ENCODE data around the gene TTLL5.

The TTLL5 gene

GRCh38 chr14:75829316-75829715 lies 168.3 kb downstream of the TTLL5 start:
- ChIA-PET CTCF (interaction anchor here (0.7 kb wide), 1 partner anchor 151 kb away, joined by 3 read pairs; no protein-coding TSS in a partner anchor), POLR2A (ENCODE audit: low non-redundant PET) (interaction anchor here (0.5 kb wide), 1 partner anchor 148 kb away, joined by 4 read pairs; no protein-coding TSS in a partner anchor)
- no peak overlapping the region for H3K27ac ChIP-seq
- DNase-seq (ENCODE audit: low spot score): no peak
- TF ChIP-seq CTCF (conservative IDR thresholded peaks at IDR 0.05; ENCODE audit: low read depth): no peak

- TF ChIP-seq CTCF (conservative IDR thresholded peaks at IDR 0.05; ENCODE audit: low read depth): no peak
- POLR2A ChIA-PET (ENCODE audit: low non-redundant PET): no interaction called here
- no peak for DNase-seq (ENCODE audit: low spot score)
- peak overlapping the region; percentile 50; the same call in 1 of the 2 replicates for H3K27ac ChIP-seq
- CTCF ChIA-PET: interaction anchor here (0.6 kb wide), 2 partner anchors 114 to 136 kb away, joined by 3 to 4 read pairs; no protein-coding TSS in a partner anchor
These were observed 170.4 kb downstream of the TTLL5 start for GRCh38 chr14:75831455-75831854.

DNA sequence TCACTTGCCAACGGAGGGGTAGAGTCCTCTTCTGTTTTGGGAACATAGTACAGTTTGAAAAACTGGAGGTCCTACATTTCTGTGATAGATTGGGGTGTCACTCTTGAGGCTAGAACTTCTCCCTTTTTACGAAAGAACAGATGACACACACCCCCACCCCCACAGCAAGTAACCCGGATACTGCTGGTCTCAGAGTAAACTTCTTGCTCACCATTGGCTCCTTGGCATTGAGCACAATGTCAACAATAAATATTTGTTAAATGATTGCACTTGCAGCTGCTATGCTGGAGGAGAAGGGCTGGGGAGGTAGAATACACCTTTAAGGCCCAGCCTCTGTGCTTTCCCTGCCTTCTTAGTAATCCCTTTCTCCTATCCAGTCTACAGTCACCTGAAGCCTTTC lies 170.9 kb downstream of the TTLL5 start:
- H3K27ac ChIP-seq: no peak overlapping the region
- peak; percentile 20 for DNase-seq (ENCODE audit: low spot score)
- ChIA-PET POLR2A (ENCODE audit: low non-redundant PET) (no interaction called here), CTCF (interaction anchor here (0.6 kb wide), 1 partner anchor 136 kb away, joined by 3 read pairs; no protein-coding TSS in a partner anchor)
- no peak for TF ChIP-seq CTCF (conservative IDR thresholded peaks at IDR 0.05; ENCODE audit: low read depth)

GRCh38 chr14:75832621-75833297 lies 171.7 kb downstream of the TTLL5 start:
- H3K27ac ChIP-seq: no peak overlapping the region
- CTCF ChIA-PET: no interaction called here
- POLR2A ChIA-PET (ENCODE audit: low non-redundant PET): no interaction called here
- no peak for DNase-seq (ENCODE audit: low spot score)
- no peak for TF ChIP-seq CTCF (conservative IDR thresholded peaks at IDR 0.05; ENCODE audit: low read depth)

- DNase-seq (ENCODE audit: low spot score): no peak
- TF ChIP-seq CTCF (conservative IDR thresholded peaks at IDR 0.05; ENCODE audit: low read depth): no peak
- POLR2A ChIA-PET (ENCODE audit: low non-redundant PET): no interaction called here
- H3K27ac ChIP-seq: no peak overlapping the region
- CTCF ChIA-PET: no interaction called here
These were observed 172.4 kb downstream of the TTLL5 start for GRCh38 chr14:75833326-75834020.

- no peak for DNase-seq (ENCODE audit: low spot score)
- ChIA-PET POLR2A (ENCODE audit: low non-redundant PET) (no interaction called here), CTCF (no interaction called here)
- TF ChIP-seq CTCF (conservative IDR thresholded peaks at IDR 0.05; ENCODE audit: low read depth): no peak
- H3K27ac ChIP-seq: no peak overlapping the region
These were observed 174.2 kb downstream of the TTLL5 start for GRCh38 chr14:75835156-75835725.
